DOHH2 (cell line): ENCODE measurements around the gene SUMF1.

ENCODE experiments used
- H3F3A ChIP-seq: fragments of 200-600 bp; sonication (generic), shearing (Covaris generic); 2 replicates; pipeline ENCODE4 v1.6.0; 2016; ENCODE audit warnings: antibody characterized with exemption, mild to moderate bottlenecking; ENCODE audit not compliant: control insufficient read depth, insufficient read depth
- H3K27ac ChIP-seq: fragments of 200-600 bp; sonication (generic); 2 replicates; pipeline ENCODE4 v1.5.1; 2014; ENCODE audit warnings: low read depth, mild to moderate bottlenecking, low read length, moderate library complexity
- H3K27me3 ChIP-seq: fragments of 200-600 bp; sonication (generic); 2 replicates; pipeline ENCODE4 v1.6.1; 2014; ENCODE audit warnings: mild to moderate bottlenecking, low read length, mixed read lengths; ENCODE audit not compliant: control insufficient read depth
- H3K36me3 ChIP-seq: fragments of 200-600 bp; sonication (generic); 2 replicates; pipeline ENCODE4 v1.6.1; 2014; ENCODE audit warnings: mild to moderate bottlenecking, low read length, moderate library complexity, mixed read lengths; ENCODE audit not compliant: control insufficient read depth
- H3K4me1 ChIP-seq: fragments of 200-600 bp; sonication (generic); 2 replicates; pipeline ENCODE4 v1.6.1; 2014; ENCODE audit warnings: mild to moderate bottlenecking, low read length, mixed read lengths; ENCODE audit not compliant: control insufficient read depth
- H3K4me2 ChIP-seq: fragments of 200-600 bp; sonication (generic); 2 replicates; pipeline ENCODE4 v1.6.0; 2014; ENCODE audit warnings: mild to moderate bottlenecking, low read length, moderate library complexity
- H3K4me3 ChIP-seq: fragments of 200-600 bp; sonication (generic); 2 replicates; pipeline ENCODE4 v1.5.1; 2014; ENCODE audit warnings: mild to moderate bottlenecking, low read length, mixed read lengths
- H3K79me2 ChIP-seq: fragments of 200-600 bp; sonication (generic); 2 replicates; pipeline ENCODE4 v1.6.1; 2014; ENCODE audit warnings: mild to moderate bottlenecking, low read length, mixed read lengths; ENCODE audit not compliant: control insufficient read depth
- H3K9me2 ChIP-seq: fragments of 200-600 bp; sonication (generic); replicated peaks from 2 replicates; pipeline ENCODE4 v1.6.1; 2014; ENCODE audit warnings: mild to moderate bottlenecking, low read length, mixed read lengths; ENCODE audit not compliant: control insufficient read depth
- H3K9me3 ChIP-seq: fragments of 200-600 bp; sonication (generic); 2 replicates; pipeline ENCODE4 v1.6.1; 2014; ENCODE audit warnings: antibody characterized with exemption, low read length, mixed read lengths; ENCODE audit not compliant: control insufficient read depth, insufficient read depth
- H4K20me1 ChIP-seq: fragments of 200-600 bp; sonication (generic); 2 replicates; pipeline ENCODE4 v1.6.0; 2014; ENCODE audit warnings: low read depth, mild to moderate bottlenecking, antibody characterized with exemption, low read length, moderate library complexity; ENCODE audit not compliant: control insufficient read depth, insufficient read depth
- EZH2phosphoT487 ChIP-seq: fragments of 200-600 bp; sonication (generic); IDR thresholded peaks from 2 replicates; pipeline ENCODE4 v1.6.1; 2017; ENCODE audit warnings: borderline replicate concordance, mild to moderate bottlenecking, antibody characterized with exemption, low read length, moderate library complexity, mixed read lengths
- TF ChIP-seq, protein P1 (sequence below): fragments of 200-600 bp; sonication (generic); IDR thresholded peaks from one replicate; pipeline ENCODE4 v1.5.1; 2014; ENCODE audit warnings: antibody characterized with exemption, mild to moderate bottlenecking, low read depth, low read length; ENCODE audit not compliant: poor library complexity, severe bottlenecking

Gene SUMF1

DNA sequence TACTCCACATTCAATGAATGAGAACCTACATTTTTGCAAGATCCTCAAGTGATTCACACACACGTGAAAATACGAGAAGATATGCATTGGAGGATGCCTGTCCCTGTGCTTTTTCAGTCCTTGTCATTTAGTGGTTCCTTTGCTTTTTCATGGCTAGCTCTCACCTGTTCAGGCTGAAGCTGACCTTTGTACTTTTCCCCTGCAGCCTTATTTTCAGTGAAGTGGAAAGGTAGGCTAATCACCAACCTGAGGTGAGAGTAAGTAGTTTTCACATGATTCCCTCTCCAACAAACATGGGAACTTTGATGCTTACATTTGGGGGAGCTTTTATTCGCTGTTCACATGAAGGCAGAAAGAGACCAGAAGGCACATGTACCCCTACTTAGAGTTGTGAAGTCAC, 34.4 kb upstream of the SUMF1 start:
- H3K4me3 ChIP-seq: no peak overlapping the region
- peaks cover 37% of the 10 kb centered on the region for H3K79me2 ChIP-seq
- no peaks in the 10 kb centered on the region for H3K9me3 ChIP-seq
- H3K4me1 ChIP-seq: peaks cover 61% of the 10 kb centered on the region
- peaks cover 28% of the 10 kb centered on the region for H3K36me3 ChIP-seq
- H3F3A ChIP-seq: peaks cover 7% of the 10 kb centered on the region; the same call in 1 of the 2 replicates
- no peak for TF ChIP-seq EZH2phosphoT487
- TF ChIP-seq, protein P1, sequence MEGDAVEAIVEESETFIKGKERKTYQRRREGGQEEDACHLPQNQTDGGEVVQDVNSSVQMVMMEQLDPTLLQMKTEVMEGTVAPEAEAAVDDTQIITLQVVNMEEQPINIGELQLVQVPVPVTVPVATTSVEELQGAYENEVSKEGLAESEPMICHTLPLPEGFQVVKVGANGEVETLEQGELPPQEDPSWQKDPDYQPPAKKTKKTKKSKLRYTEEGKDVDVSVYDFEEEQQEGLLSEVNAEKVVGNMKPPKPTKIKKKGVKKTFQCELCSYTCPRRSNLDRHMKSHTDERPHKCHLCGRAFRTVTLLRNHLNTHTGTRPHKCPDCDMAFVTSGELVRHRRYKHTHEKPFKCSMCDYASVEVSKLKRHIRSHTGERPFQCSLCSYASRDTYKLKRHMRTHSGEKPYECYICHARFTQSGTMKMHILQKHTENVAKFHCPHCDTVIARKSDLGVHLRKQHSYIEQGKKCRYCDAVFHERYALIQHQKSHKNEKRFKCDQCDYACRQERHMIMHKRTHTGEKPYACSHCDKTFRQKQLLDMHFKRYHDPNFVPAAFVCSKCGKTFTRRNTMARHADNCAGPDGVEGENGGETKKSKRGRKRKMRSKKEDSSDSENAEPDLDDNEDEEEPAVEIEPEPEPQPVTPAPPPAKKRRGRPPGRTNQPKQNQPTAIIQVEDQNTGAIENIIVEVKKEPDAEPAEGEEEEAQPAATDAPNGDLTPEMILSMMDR: no peak
- no peaks in the 10 kb centered on the region for H4K20me1 ChIP-seq
- no peaks in the 10 kb centered on the region for H3K9me2 ChIP-seq
- no peaks in the 10 kb centered on the region for H3K27me3 ChIP-seq
- no peak overlapping the region for H3K4me2 ChIP-seq
- peak overlapping the region; percentile 5; the same call in 1 of the 2 replicates for H3K27ac ChIP-seq

DNA sequence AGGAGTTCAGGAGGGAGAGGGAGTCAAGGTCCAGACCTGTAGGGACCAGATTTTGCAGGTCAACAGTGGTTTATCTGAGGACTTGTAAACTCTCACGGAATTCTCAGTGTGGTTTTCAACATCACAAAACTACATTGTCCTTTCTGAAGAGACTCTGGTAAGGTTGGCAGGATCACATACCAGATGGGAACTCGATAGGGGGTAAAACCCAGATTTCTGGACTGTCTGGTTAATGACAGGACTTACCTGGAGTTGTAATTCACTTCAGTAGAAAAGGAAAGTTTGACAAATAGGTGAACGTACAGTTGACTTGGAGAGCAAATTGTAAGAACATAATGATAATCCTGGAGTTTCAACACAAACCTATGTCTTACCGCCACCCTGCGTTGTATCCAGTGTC, 31.4 kb upstream of the SUMF1 start:
- Histone ChIP-seq H3K79me2 (peaks cover 33% of the 10 kb centered on the region), H3K9me2 (no peaks in the 10 kb centered on the region), H3K27ac (no peak overlapping the region), H3K27me3 (no peaks in the 10 kb centered on the region), H4K20me1 (no peaks in the 10 kb centered on the region), H3K4me2 (no peak overlapping the region), H3F3A (peaks cover 22% of the 10 kb centered on the region), H3K9me3 (no peaks in the 10 kb centered on the region), H3K36me3 (peaks cover 37% of the 10 kb centered on the region), H3K4me3 (no peak overlapping the region), H3K4me1 (peaks cover 56% of the 10 kb centered on the region)
- TF ChIP-seq EZH2phosphoT487: no peak
- TF ChIP-seq, protein P1: no peak

DNA sequence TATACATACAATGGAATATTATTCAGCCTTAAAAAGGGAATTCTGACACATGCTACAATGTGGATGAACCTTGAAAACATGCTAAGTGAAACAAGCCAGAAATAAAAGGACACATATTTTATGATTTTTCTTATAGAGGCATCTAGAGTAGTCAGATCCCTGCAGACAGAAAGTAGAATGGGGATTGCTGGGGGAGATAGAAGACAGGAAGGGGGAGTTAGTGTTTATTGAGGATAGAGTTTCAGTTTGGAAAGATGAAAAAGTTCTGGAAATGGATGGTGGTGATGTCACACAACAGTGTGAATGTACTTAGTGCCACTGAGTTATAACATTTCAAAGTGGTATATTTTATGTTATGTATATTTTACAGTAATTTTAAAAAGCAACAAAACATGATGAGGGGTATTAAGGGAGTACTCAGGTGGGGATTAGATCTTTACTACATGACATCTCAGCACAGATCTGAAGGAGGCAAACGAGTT, 30.8 kb upstream of the SUMF1 start:
- Histone ChIP-seq H3F3A (peaks cover 22% of the 10 kb centered on the region), H3K27me3 (no peaks in the 10 kb centered on the region), H3K79me2 (peaks cover 34% of the 10 kb centered on the region), H3K9me3 (no peaks in the 10 kb centered on the region), H4K20me1 (no peaks in the 10 kb centered on the region), H3K4me1 (peaks cover 50% of the 10 kb centered on the region), H3K36me3 (peaks cover 35% of the 10 kb centered on the region), H3K27ac (no peak overlapping the region), H3K9me2 (no peaks in the 10 kb centered on the region), H3K4me2 (no peak overlapping the region), H3K4me3 (no peak overlapping the region)
- TF ChIP-seq, protein P1: no peak
- no peak for TF ChIP-seq EZH2phosphoT487
